Left forelimb (tissue), 1 donor: ENCODE results near the gene OR8A1.
"Not testable (repeated sequence)": the region's sequence is repeated elsewhere in the genome, so short reads cannot be mapped to it uniquely, and the experiment has no call there.

Source experiments
- DNase-seq: peaks from one replicate; pipeline ENCODE4 v3.0.0-alpha.2; 2018; ENCODE audit warnings: low spot score

Gene OR8A1

GRCh38 chr11:124595302-124595701, 25.5 kb downstream of the OR8A1 start:
- DNase-seq: no peak

- DNase-seq: no peak
These were observed 27.8 kb downstream of the OR8A1 start for GRCh38 chr11:124597626-124598025.

GRCh38 chr11:124600621-124601320, 31.0 kb downstream of the OR8A1 start:
- no peak for DNase-seq

GRCh38 chr11:124602193-124602592, 32.4 kb downstream of the OR8A1 start:
- DNase-seq: no peak

- not testable (repeated sequence) for DNase-seq
These were observed 32.9 kb downstream of the OR8A1 start for GRCh38 chr11:124602723-124603122.

- DNase-seq: no peak
These were observed 35.9 kb downstream of the OR8A1 start for GRCh38 chr11:124605719-124606118.

GRCh38 chr11:124608147-124608546, 38.4 kb downstream of the OR8A1 start:
- no peak for DNase-seq

GRCh38 chr11:124610295-124610694, 40.5 kb downstream of the OR8A1 start:
- no peak for DNase-seq

GRCh38 chr11:124611064-124611463, 41.3 kb downstream of the OR8A1 start, which contains the start of gene PANX3:
Gene PANX3 (plus strand): TSS chr11:124611428. CDS start chr11:124611557, 129 bp downstream.
- no peak for DNase-seq

- no peak for DNase-seq
These were observed 42.2 kb downstream of the OR8A1 start for GRCh38 chr11:124612045-124612444.

- no peak for DNase-seq
These were observed 42.9 kb downstream of the OR8A1 start for GRCh38 chr11:124612567-124613246.

GRCh38 chr11:124618863-124619262, 49.1 kb downstream of the OR8A1 start:
- no peak for DNase-seq
